GM18867 (cell line): ENCODE results near the gene CACNA1C.

ENCODE experiments used
- ATAC-seq: cut with Tn5 transposase; IDR thresholded peaks from one replicate; pipeline ENCODE4 v1.9.1; 2021; ENCODE audit warnings: mild to moderate bottlenecking, moderate library complexity; ENCODE audit not compliant: unreplicated experiment

CACNA1C gene

DNA sequence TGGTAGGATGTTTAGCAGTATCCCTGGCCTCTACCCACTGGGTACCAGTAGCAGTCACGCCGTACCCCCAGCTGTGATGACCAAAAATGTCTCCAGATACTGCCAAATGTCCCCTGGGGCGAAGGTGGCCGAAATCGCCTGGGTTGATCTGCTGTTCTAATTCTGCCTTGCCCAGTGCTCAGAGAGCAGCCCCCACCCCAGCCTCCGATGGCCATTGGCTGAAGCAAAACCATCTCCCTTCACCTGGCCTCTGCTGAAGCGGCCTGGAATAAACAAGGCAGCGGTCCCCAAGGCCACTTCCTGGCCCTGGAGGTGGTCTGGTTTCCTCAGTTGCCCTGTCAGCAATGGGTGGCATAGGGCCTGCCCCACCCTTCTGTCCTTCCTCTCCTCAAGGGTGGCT lies 298.4 kb downstream of the CACNA1C start:
- ATAC-seq: no peak

- no peak for ATAC-seq
Observed at GRCh38 chr12:2352203-2352602, 299.4 kb downstream of the CACNA1C start.

DNA sequence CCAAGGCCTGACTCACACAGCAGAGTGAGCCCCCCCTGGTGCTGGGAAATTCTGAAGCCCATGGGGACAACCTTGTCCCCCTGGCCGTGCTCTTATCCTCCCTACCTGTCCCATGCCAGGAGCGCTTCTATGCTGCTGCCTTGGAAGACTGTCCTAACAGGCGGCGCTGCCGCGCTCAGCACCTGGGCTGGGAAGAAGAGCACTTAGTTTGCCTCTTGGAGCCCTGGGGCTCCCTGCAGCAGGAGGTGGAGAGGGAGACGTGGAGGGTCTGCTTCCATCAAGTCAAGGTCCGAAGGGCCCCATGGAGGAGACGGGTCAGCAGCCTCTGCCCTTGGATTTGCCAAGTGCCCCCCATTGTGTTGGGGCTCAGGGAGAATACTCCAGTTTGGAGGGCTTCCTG lies 300.5 kb downstream of the CACNA1C start:
- no peak for ATAC-seq

DNA sequence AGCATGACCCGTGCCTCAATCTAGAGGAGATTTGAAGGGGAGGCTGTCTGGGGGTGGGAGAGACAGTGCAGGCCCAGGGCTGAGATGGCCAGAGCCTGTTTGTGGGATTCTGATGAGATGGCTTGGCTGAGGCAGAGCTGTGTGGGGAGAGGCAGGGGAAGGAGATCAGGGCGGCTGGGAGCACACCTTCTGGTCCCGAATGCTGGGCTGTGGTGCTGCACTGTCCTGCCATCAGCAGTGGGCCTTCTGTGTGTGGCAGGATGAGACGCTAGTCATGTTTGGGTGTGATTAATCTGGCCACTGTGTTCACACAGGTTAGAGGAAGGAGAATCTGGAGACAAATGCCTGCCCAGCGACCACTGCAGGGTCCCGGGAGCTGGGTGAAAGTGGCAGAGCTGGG lies 300.9 kb downstream of the CACNA1C start:
- no peak for ATAC-seq

DNA sequence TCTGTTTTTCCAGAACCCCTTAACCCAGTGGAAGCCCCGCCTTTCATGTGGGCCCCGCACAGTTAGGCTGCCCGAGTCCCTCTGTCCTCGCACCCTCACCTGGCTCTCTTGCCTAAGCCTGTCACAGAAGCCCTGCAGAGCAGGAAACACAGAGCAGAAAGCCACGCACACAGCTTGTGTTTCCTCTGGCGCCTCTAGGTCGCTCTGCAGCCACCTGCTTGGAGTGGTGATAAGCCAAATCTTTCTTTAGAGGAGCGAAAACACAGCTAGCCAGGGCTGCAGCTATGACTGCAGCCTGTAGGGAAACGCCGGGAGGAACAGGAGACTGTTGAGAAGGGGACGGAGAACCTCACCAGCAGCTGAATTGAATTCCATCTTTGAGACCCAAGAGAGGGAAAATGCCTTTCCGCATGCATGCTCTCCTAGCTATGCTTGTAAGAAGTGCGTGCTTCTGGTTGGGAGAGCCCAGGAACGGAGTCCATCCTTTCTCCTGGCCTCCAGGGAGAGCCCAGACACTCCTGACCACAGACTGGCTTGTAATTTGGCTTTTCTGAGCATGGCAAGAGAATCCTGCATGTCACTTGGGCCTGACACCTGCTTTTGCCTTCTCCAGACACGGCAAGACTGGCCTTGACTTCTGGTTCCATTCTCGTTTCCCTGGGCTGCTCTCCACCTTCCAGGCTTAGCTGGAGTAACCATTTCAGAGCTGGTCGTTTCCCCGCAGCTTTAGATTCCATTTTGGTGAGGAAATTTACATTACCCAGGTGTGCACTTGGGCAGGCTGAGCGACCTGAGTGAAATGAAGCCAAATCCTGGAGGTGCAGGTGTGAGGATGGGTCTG lies 301.6 kb downstream of the CACNA1C start:
- no peak for ATAC-seq

- ATAC-seq: no peak
Observed at GRCh38 chr12:2355198-2355597, 302.4 kb downstream of the CACNA1C start.

DNA sequence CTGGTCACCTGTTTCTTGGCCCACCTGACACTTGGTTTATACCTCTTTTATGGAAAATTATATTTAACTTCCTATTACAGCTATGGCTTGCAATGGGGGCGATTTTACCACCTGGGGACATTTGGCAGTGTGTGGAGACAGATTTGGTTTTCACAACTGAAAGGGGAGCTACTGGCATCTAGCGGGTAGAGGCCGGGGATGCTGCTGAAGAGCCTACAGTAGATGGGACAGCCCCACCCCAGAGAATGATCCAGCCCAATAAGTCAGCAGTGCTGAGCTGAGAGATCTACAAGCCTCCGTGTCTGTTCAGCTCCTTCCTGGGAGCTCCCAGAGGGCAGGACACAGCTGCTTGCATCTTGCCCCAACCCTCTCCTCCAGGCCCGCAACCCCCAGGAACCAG lies 302.8 kb downstream of the CACNA1C start:
- ATAC-seq: no peak

GRCh38 chr12:2356601-2357125 lies 303.9 kb downstream of the CACNA1C start:
- ATAC-seq: no peak

GRCh38 chr12:2358986-2359658 lies 306.3 kb downstream of the CACNA1C start:
- ATAC-seq: no peak

DNA sequence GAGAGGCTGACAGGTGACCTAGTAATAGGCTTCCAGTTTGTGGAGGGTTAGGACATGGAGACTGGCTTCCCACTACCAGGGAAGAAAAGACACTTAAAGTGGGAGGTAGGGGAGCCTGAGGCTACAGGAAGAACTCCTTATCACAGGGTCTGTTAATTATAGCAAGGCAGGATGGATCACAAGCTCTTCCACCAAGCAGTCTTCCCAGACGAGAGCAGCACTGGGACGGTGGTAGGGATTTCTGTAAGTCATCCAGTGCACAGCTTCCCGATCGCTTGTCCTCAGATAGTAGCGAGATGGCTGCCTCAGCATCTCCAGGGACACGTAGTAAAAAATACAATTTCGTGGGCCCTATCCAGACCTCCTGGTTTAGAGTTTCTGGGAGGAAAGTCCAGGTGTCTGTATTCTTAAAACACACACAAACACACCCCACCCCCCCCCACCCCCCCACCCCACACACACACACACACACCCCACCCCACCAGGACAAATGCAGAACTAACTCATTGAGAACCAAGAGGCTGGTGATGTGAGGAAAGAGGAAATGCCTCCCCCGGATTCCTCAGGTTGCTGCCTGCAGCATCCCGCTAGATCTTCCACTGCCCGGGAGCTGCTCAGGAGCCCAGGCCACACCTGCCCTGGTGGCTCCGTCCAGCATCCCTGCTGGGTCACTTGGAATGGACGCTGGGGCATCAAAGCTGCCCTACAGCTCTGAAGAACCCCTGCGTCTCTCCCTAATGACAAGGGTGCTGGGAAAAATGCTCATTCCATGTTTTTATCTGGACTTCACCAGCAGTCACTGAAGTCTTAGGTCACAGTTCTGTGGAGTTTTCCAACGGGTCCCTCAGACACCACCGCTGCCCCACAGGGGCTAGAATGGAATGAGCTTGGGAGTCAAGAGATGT lies 307.2 kb downstream of the CACNA1C start:
- ATAC-seq: no peak

- no peak for ATAC-seq
Observed at GRCh38 chr12:2360630-2361170, 307.9 kb downstream of the CACNA1C start.

DNA sequence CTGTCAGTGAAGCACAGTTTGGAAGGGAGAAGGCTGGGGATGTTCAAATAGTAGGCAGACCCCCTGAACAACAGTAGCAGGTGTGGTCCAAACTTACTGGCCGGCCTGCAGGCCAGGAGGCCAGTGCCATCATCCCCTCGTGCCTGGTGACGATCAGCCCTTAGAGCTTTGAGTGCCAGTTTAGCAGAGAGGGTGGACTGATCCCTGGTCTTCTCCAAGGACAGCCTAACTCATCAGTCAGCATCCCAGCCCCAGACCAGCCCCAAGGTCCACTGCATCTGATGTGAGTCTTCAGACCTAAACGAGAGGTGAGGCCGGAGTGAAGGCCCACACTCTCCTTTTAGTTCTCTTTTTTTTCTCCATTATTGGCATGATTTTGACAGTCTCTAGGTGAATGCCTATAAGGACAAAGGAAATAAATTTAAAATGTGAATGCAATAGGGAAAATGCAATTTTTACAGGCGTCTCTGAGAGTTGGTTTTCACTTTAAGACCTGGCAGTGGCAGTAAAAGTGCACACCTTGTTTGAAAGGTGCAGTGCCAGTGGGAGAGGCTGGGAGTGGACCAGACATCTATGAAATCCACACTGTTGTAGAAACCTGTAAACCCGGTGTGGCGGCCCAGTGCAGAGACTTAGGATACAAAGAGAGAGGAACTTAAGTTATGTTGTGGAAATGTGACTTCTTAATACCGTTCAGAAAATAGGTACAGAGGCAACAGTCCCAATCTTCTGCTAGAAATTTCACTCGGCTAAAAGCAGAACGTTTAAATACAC lies 311.2 kb downstream of the CACNA1C start:
- no peak for ATAC-seq

- no peak for ATAC-seq
Observed at GRCh38 chr12:2364631-2365051, 311.9 kb downstream of the CACNA1C start.

DNA sequence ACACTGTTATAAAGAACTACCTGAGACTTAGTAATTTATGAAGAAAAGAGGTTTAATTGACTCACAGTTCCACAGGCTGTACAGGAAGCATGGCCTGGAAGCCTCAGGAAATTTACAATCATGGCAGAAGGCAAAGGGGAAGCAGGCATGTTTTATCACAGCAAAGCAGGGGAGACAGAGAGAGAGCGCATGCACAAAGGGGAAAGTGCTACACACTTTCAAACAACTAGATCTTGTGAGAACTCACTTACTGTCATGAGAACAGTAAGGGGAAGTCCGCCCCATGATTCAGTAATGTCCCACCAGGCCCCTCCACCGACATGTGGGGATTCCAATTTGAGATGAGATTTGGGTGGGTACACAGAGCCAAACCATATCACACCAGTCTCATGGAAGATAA lies 313.9 kb downstream of the CACNA1C start:
- no peak for ATAC-seq

- ATAC-seq: no peak
Observed at GRCh38 chr12:2372178-2372577, 319.4 kb downstream of the CACNA1C start.

- ATAC-seq: no peak
Observed at GRCh38 chr12:2372735-2373134, 319.9 kb downstream of the CACNA1C start.

DNA sequence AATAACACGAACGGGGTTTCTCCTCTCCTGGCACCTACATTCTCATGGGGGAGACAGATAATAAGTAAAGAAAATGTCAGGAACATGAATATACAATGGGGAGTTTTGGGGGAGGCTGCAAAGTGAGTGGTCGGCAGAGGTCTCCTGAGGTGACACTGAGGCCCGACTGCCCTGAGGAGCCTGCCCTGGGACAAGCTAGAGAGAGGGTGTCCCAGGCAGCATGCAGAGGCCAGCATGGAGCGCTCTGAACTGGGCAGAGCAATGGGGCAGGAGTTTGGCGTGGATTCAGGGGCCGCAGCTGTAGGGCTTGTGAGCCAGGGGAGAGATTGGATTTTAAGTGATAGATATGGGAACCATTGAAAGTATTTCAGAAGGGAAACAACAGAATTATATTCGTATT lies 320.5 kb downstream of the CACNA1C start:
- ATAC-seq: no peak

- no peak for ATAC-seq
Observed at GRCh38 chr12:2374092-2374906, 321.5 kb downstream of the CACNA1C start.

GRCh38 chr12:2375871-2376270 lies 323.1 kb downstream of the CACNA1C start:
- ATAC-seq: no peak
